ENCODE data around the gene PPP2R3B. TPM values are rescaled to one million over a fixed set of nuclear protein-coding genes. Genes with fewer than 3 reads are reported as not detected.

PPP2R3B gene
- polyA plus RNA-seq, 1 donor (not counting 4 experiments of a cell fraction or from before 2014, with no cell fraction given), result 6.6 TPM

DNA sequence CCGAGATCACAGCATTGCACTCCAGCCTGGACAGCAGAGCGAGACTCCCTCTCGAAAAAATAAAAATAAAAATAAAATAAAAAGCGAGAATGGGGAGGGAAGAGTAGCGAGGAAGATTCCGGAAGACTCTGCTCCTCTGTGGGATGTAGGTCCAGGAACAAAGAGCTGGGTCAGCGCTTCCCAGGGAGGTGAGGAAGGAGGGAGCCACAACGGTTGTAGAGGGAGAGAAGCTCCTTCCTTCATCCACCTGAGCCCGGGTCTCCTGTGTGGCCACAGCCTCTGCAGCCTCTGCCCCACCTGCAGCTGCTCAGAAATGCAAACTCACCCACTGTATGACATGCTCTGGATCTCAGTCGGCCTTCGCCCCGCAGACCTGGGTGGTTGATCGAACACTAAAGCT is 3.8 kb upstream of the PPP2R3B start:
- peaks cover 4% of the 10 kb centered on the region for H3K4me1 ChIP-seq (ENCODE audit: control insufficient read depth, extremely low read depth, insufficient read depth, low read length)
- H3K9me1 ChIP-seq (ENCODE audit: control insufficient read depth, extremely low read depth, insufficient read depth, low read length), result no peaks in the 10 kb centered on the region
- dilution Hi-C loops (cut with MboI; ENCODE audit: extremely low pct_ligation_motif_present, low sequenced_read_pairs), result no loop called here
- no peak overlapping the region for H3K4me3 ChIP-seq (ENCODE audit: control insufficient read depth in 2 of 3, extremely low read depth in 1 of 3, insufficient read depth in 2 of 3, low read depth in 1 of 3, low read length in 3 of 3)
- H4K20me1 ChIP-seq (ENCODE audit: control insufficient read depth, extremely low read depth, insufficient read depth, low read length), result no peaks in the 10 kb centered on the region
- H3K36me3 ChIP-seq (ENCODE audit: control insufficient read depth in 2 of 2, extremely low read depth in 1 of 2, insufficient read depth in 2 of 2, low read length in 2 of 2), result no peaks in the 10 kb centered on the region
- H2AFZ ChIP-seq (ENCODE audit: control insufficient read depth, low read length), result no peak overlapping the region
- H3K9ac ChIP-seq (ENCODE audit: control insufficient read depth, extremely low read depth, insufficient read depth, low read length), result no peak overlapping the region
- no peak overlapping the region for H3K27ac ChIP-seq (ENCODE audit: control insufficient read depth, insufficient read depth, low read length)
- no peak overlapping the region for H3K4me2 ChIP-seq (ENCODE audit: control insufficient read depth, extremely low read depth, insufficient read depth, low read depth, low read length)
- no peaks in the 10 kb centered on the region for H3K79me2 ChIP-seq (ENCODE audit: control insufficient read depth, insufficient read depth, low read length)
- FAIRE-seq (no peak), DNase-seq (ENCODE audit: low read depth, low spot score) (no peak)
- TF ChIP-seq, protein P1, sequence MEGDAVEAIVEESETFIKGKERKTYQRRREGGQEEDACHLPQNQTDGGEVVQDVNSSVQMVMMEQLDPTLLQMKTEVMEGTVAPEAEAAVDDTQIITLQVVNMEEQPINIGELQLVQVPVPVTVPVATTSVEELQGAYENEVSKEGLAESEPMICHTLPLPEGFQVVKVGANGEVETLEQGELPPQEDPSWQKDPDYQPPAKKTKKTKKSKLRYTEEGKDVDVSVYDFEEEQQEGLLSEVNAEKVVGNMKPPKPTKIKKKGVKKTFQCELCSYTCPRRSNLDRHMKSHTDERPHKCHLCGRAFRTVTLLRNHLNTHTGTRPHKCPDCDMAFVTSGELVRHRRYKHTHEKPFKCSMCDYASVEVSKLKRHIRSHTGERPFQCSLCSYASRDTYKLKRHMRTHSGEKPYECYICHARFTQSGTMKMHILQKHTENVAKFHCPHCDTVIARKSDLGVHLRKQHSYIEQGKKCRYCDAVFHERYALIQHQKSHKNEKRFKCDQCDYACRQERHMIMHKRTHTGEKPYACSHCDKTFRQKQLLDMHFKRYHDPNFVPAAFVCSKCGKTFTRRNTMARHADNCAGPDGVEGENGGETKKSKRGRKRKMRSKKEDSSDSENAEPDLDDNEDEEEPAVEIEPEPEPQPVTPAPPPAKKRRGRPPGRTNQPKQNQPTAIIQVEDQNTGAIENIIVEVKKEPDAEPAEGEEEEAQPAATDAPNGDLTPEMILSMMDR (optimal IDR thresholded peaks at IDR 0.05 in 1 of 3, IDR thresholded peaks at IDR 0.05 in 1 of 3, conservative IDR thresholded peaks at IDR 0.05 in 1 of 3; ENCODE audit: extremely low read depth in 1 of 3, insufficient read depth in 2 of 3, low read length in 3 of 3), result no peak
- no peak for TF ChIP-seq EZH2 (IDR thresholded peaks at IDR 0.05; ENCODE audit: low read length)
- no peaks in the 10 kb centered on the region for H3K9me3 ChIP-seq (ENCODE audit: control insufficient read depth, low read depth, low read length)
- H3K27me3 ChIP-seq (ENCODE audit: control insufficient read depth, extremely low read depth, insufficient read depth, low read length), result no peaks in the 10 kb centered on the region

DNA sequence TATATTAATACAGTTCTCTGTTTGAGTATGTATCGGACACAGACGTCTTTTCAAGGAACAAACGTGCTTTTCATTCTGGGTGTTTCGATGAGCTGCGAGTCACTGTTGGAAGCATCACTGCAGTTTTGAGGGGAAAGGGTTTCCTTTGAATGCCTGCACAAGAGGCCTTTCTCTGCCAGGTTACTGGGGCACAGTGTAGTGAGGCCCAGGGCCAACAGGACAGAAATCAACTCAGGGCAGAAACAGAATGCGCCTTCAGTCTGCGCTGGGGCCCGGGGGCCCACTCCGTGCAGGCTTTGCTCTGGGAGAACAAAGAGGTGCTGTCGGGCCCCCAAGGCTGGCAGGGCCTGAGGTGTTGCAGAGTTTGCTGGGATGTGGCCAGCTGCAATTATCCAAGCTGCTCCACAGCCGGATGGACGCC is 2.3 kb upstream of the PPP2R3B start:
- H3K36me3 ChIP-seq (ENCODE audit: control insufficient read depth in 2 of 2, extremely low read depth in 1 of 2, insufficient read depth in 2 of 2, low read length in 2 of 2), result no peaks in the 10 kb centered on the region
- H3K4me1 ChIP-seq (ENCODE audit: control insufficient read depth, extremely low read depth, insufficient read depth, low read length), result peaks cover 4% of the 10 kb centered on the region
- H3K9me1 ChIP-seq (ENCODE audit: control insufficient read depth, extremely low read depth, insufficient read depth, low read length), result no peaks in the 10 kb centered on the region
- H3K9ac ChIP-seq (ENCODE audit: control insufficient read depth, extremely low read depth, insufficient read depth, low read length), result no peak overlapping the region
- DNase-seq (ENCODE audit: low read depth, low spot score) (no peak), FAIRE-seq (no peak)
- dilution Hi-C loops (cut with MboI; ENCODE audit: extremely low pct_ligation_motif_present, low sequenced_read_pairs), result no loop called here
- TF ChIP-seq EZH2 (IDR thresholded peaks at IDR 0.05; ENCODE audit: low read length), result no peak
- TF ChIP-seq, protein P1 (optimal IDR thresholded peaks at IDR 0.05 in 1 of 3, IDR thresholded peaks at IDR 0.05 in 1 of 3, conservative IDR thresholded peaks at IDR 0.05 in 1 of 3; ENCODE audit: extremely low read depth in 1 of 3, insufficient read depth in 2 of 3, low read length in 3 of 3), result no peak
- H3K4me3 ChIP-seq (ENCODE audit: control insufficient read depth in 2 of 3, extremely low read depth in 1 of 3, insufficient read depth in 2 of 3, low read depth in 1 of 3, low read length in 3 of 3), result no peak overlapping the region
- no peak overlapping the region for H3K27ac ChIP-seq (ENCODE audit: control insufficient read depth, insufficient read depth, low read length)
- H3K9me3 ChIP-seq (ENCODE audit: control insufficient read depth, low read depth, low read length), result no peaks in the 10 kb centered on the region
- no peak overlapping the region for H3K4me2 ChIP-seq (ENCODE audit: control insufficient read depth, extremely low read depth, insufficient read depth, low read depth, low read length)
- no peaks in the 10 kb centered on the region for H4K20me1 ChIP-seq (ENCODE audit: control insufficient read depth, extremely low read depth, insufficient read depth, low read length)
- no peaks in the 10 kb centered on the region for H3K27me3 ChIP-seq (ENCODE audit: control insufficient read depth, extremely low read depth, insufficient read depth, low read length)
- H2AFZ ChIP-seq (ENCODE audit: control insufficient read depth, low read length), result no peak overlapping the region
- H3K79me2 ChIP-seq (ENCODE audit: control insufficient read depth, insufficient read depth, low read length), result no peaks in the 10 kb centered on the region
